Testis (tissue), 2 donors: Measurements from ENCODE around the gene IGFL1.
"Not testable (repeated sequence)": the region's sequence is repeated elsewhere in the genome, so short reads cannot be mapped to it uniquely, and the experiment has no call there.

Experiments
- CTCF ChIP-seq, 3 experiments: fragments of 450-650 bp in 2 of 3; fragments of 200-600 bp in 1 of 3; sonication (generic) in 1 of 3; IDR thresholded peaks; one replicate each; pipeline ENCODE4 v1.5.1; 2016 to 2019; ENCODE audit warnings: antibody characterized with exemption in 3 of 3, mild to moderate bottlenecking in 2 of 3, moderate library complexity in 1 of 3
- POLR2A ChIP-seq: fragments of 450-650 bp; IDR thresholded peaks from one replicate; pipeline ENCODE4 v1.6.1; 2017; ENCODE audit warnings: antibody characterized with exemption, mild to moderate bottlenecking, moderate library complexity

GRCh38 chr19:46261501-46261900, 32.0 kb downstream of the IGFL1 start:
- not testable (repeated sequence) for TF ChIP-seq CTCF (IDR thresholded peaks at IDR 0.05); POLR2A
